ENCODE measurements around the gene DNMT3B.
A peak's percentile ranks its signal among the peaks of the same experiment; 100 is the strongest.
"Not testable (repeated sequence)": the region's sequence is repeated elsewhere in the genome, so short reads cannot be mapped to it uniquely, and the experiment has no call there.

The DNMT3B gene

DNA sequence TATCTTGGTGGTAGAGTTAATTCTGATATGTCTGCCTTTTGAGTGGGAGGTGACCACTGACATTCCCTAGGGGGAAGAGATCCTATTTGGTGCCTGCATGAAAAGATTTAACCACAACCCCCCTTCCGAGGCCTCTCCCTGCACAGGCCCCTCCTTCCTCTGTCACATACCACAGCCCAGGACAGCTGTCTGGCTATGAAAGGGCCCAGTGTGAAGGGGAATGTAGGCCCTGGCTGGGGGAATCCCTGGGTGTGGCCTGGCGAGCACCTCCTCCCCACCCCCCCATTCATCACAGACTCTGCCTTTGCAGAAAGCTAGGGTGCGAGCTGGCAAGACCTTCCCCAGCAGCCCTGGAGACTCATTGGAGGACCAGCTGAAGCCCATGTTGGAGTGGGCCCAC, 30.1 kb downstream of the DNMT3B start:
- no peak for DNase-seq

DNA sequence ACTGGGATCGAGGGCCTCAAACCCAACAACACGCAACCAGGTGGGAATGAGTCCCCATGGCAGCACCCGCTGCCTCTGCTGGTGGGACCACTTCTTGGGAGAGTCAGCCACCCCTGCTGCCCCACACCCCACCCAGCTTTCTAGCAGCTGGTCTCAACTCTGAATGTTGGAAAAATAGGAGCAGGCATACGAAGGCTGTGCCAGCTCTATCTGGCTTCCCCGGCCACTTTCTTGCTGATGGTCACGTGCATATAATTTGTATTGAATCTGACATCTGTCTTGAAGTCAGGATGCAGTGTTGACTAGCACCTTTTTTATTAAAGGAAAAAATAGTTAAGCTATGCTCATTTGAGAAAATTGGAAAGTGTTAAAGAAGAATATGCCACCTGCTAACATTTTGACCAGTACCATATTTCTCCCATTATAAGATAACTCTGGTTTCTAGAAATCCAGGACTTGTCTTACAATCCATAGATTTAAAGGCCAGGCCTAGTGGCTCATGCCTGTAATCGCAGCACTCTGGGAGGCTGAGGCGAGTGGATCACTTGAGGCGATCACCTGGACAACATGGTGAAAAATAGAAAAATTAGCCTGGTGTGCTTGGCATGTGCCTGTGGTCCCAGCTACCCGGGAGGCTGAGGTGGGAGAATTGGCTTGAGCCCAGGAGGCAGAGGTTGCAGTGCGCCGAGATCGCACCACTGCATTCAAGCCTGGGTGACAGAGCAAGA, 30.7 kb downstream of the DNMT3B start:
- no peak for DNase-seq

GRCh38 chr20:32796383-32796948, 34.3 kb downstream of the DNMT3B start:
- DNase-seq: no peak

DNA sequence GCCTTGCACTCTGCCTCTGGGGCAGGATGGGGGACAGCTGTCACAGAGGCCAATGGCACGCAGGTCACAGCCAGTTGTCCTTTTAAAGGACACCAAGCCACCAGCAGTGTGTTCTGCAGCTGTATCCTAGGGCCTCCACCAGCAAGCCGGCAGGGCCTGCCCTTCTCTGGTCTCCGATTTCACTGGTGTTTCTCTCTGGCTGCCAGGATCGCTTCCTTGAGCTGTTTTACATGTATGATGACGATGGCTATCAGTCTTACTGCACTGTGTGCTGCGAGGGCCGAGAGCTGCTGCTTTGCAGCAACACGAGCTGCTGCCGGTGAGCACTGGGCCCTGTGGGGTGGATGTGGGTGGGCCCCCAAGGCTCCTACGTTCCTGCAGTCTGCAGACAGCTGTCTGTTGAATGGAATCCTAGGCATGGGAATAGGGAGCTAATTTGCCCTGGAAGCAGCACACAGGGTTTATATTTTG, 34.8 kb downstream of the DNMT3B start:
- DNase-seq: peak; percentile 45

- not testable (repeated sequence) for DNase-seq
These were observed 35.4 kb downstream of the DNMT3B start for GRCh38 chr20:32797571-32797970.

DNA sequence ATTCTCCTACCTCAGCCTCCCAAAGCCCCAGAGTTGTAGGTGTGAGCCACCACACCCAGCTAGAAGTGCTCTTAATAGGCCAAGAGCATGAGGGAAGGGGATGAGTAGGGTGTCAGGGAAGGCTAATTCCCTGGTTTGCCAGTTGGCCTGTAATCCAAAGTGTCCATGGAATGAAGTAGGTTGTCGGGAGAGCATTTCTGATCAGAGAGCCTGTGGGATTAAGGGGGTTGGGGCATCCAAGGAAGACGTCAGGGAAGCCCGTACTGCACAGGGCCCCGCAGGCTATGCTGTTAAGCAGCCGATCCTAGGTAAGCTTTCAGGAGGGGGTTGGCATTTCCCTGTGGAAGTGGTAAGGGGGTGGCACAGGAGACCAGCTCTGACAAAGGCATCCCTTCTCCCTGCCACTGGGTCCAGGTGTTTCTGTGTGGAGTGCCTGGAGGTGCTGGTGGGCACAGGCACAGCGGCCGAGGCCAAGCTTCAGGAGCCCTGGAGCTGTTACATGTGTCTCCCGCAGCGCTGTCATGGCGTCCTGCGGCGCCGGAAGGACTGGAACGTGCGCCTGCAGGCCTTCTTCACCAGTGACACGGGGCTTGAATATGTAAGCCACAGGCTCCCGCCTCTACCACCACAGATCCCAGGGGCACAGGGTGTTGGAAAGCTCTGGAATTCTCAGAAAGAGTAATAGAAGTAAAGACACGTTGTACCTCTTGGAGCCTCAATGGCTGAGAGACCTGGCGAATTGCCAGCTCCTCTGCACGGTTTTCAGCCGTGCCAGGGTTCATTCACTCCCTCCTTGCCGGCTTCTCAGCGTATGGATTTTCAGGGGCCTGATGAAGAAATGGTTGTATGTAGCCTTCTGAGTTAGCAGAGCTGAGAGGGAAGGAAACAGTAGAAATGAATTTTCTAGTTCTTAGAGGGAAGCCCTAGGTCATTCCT, 36.1 kb downstream of the DNMT3B start:
- no peak for DNase-seq

DNA sequence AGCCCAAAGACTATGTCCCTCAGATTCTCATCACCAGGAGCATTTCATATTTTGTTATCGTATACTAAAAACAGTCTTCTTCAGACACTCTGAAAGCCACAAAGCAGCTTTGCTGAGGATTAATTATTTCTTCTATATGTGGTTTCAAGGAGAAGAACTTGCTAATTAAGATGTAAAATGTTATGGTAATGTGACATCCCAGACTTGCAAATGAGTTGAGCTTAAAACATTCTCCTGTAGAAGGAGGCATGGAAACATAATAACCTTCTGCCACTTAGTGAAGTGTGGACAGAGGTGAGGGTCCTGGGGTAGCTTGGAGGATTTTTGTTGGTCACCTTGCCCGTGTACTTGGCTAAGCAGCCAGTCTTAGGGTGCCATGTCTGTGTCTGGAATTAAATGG, 40.9 kb downstream of the DNMT3B start:
- DNase-seq: no peak

DNA sequence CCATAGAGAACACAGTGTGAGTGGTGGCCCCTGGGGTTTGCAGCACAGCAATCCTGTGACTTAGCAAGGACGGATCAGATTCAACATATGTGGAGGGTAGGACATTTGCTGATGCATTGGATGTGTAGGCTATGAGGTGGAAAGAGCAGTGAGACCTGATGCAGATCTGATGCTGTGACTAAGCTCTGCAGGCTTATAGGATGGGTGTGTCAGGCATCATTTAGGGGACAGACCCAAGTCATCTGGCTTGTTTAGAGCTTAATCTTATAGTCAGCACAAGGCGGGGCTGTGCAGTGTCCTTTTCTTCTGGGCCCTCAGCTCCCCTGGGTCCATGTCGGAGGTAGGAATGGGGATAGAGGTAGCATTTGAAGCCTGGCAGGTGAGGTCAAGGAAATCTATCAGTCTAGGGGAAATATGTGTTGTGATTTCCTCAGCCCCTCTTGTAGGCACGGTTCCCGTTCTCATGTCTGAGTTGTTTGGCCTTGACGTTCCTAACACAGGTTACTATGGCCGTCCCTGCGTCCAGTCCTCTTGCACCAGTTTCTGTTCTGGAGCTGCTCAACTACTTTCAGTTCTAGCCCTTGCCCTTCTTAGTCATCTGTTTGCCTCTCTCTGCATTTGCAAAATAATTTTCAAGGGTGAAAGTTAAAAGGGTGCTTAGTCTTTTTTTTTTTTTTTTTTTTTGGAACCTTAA, 42.0 kb downstream of the DNMT3B start:
- no peak for DNase-seq

GRCh38 chr20:32804817-32805216, 42.6 kb downstream of the DNMT3B start:
- no peak for DNase-seq

GRCh38 chr20:32805721-32806120, 43.5 kb downstream of the DNMT3B start:
- no peak for DNase-seq

DNA sequence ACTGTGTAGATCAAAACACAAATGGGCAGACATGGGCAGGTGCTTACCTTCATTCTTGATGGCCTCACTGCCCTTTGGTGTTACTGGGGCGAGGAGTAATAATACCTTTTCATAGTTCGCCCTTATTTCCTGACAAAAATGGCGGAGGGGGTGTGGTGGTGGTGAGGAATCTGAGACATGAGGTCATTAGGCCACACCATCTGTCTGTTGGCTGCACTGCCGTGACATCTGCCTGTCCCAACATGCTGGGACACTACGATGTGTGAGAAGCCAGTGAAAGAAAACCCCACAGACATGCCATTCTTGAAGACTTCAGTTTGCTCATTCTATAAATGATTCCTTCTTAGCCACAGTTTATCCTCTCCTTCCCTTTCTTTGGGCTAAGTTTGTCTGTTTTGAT, 44.2 kb downstream of the DNMT3B start:
- no peak for DNase-seq

DNA sequence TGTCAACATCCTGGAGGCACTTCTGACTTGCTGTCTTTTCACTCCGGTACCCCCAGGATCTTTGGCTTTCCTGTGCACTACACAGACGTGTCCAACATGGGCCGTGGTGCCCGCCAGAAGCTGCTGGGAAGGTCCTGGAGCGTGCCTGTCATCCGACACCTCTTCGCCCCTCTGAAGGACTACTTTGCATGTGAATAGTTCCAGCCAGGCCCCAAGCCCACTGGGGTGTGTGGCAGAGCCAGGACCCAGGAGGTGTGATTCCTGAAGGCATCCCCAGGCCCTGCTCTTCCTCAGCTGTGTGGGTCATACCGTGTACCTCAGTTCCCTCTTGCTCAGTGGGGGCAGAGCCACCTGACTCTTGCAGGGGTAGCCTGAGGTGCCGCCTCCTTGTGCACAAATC, 45.5 kb downstream of the DNMT3B start:
- peak; percentile 57 for DNase-seq

DNA sequence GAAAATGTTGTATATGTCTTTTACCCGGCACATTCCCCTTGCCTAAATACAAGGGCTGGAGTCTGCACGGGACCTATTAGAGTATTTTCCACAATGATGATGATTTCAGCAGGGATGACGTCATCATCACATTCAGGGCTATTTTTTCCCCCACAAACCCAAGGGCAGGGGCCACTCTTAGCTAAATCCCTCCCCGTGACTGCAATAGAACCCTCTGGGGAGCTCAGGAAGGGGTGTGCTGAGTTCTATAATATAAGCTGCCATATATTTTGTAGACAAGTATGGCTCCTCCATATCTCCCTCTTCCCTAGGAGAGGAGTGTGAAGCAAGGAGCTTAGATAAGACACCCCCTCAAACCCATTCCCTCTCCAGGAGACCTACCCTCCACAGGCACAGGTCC, 46.3 kb downstream of the DNMT3B start:
- no peak for DNase-seq

GRCh38 chr20:32809907-32810306, 47.7 kb downstream of the DNMT3B start:
- DNase-seq: no peak

DNA sequence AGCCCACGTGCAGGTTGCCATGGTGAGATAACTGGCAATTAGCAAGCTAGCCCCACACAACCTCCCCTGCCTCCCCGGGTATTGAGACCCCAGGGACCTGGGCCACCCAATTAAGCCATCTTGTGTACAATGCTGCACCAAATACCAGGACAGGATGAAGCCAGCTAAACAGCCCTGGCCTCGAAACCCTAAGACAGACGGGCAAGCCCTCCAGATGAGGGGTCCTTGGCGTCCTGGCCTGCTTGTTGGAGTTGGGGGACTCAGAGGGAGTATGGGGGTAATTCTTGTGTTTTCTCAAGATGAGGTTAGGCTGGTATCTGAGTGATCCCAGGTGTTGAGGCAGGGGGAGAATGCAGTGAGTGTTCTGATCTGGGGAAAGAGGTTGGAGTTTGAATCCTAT, 48.8 kb downstream of the DNMT3B start:
- DNase-seq: no peak

DNA sequence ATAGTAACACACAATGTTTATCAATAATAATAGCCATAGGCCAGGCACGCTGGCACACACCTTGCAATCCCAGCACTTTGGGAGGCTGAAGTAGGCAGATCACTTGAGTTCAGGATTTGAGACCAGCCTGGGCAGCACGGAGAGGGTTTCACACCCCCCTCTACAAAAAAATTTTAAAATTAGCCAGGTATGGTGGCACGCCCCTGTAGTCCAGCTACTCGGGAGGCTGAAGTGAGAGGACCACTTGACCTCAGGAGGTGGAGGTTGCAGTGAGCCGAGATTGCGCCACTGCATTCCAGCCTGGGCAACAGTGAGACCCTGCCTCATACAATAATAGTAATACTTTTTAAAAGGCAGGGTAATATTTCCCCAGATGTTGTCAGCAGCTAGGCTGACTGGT, 49.7 kb downstream of the DNMT3B start:
- no peak for DNase-seq

GRCh38 chr20:32819992-32820697, 58.0 kb downstream of the DNMT3B start:
- DNase-seq: peak; percentile 70

- no peak for DNase-seq
These were observed 58.7 kb downstream of the DNMT3B start for GRCh38 chr20:32820698-32821377.

DNA sequence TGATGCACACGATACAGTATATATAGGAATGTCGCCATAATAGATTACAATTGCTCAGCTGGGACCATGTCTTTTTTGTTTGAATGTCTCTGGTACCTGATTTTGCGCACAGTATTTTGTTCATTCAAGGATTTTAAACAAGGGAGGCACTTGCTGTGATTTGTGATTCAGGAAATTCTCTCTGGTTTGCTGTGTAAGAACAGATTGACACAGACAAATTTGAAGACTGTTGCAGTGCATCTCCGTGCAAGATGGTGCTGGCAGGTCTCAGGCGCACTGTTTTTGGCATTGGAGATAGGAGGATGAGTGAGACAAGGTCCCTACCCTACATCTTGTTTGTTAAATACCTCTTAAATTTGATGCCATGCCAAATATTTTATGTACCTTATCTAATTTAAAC, 60.0 kb downstream of the DNMT3B start:
- DNase-seq: no peak

- no peak for DNase-seq
These were observed 60.9 kb downstream of the DNMT3B start for GRCh38 chr20:32823078-32823477.

DNA sequence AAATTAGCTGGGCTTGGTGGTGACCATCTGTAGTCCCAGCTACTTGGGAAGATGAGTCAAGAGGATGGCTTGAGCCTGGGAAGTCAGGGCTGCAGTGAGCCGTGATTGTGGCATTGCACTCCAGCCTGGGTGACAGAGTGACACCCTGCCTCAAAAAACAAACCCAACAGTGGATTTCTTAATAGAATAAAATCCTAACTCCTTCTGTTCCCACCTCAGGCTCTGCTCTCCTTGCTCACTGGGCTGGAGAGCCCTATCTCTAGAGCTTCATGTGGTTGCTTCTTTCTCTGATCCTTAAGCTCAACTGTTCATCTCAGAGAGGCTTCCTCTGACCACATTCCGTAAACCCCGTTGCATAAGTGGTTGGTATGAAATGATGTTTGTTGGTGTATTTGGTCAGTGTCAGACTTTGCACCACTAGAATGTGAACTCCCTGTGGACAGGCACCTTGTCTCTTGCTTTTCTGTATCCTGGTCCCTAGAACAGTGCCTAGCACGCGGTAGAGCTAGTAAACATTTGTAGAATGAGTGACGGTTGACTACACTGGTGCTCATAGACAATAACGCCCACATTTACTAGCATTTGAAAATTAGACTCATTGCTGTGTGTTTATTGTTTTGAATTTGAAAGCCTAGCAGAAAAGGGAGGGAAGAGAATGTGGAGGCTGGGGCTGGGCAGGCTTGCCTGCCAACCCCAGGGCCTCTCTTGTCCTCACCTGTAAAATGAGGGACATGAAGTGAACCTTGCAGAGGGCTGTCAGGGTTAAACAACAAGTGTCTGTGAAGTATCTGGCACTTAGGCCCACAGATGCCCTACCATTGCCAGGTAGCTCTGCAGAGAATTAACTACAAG, 61.8 kb downstream of the DNMT3B start:
- DNase-seq: no peak
